ENCODE results near the gene AGBL4.

AGBL4 gene

GRCh38 chr1:49166031-49166430 is 857.7 kb downstream of the AGBL4 start:
- no peaks in the 10 kb centered on the region for H3K36me3 ChIP-seq (ENCODE audit: insufficient read depth, low read length)
- H3K27ac ChIP-seq (ENCODE audit: low read depth, low read length, poor library complexity, severe bottlenecking), result no peak overlapping the region
- no peaks in the 10 kb centered on the region for H3K9me3 ChIP-seq (ENCODE audit: low read length)
- H3K4me1 ChIP-seq (ENCODE audit: insufficient read depth, low read length, severe bottlenecking), result no peaks in the 10 kb centered on the region
- H3K4me3 ChIP-seq (ENCODE audit: low read depth, low read length, poor library complexity, severe bottlenecking), result no peak overlapping the region
- H3K4me2 ChIP-seq (ENCODE audit: low read length), result no peak overlapping the region
- H4K20me1 ChIP-seq (ENCODE audit: insufficient read depth, low read length), result no peaks in the 10 kb centered on the region
- no peak overlapping the region for H3K9ac ChIP-seq (ENCODE audit: low read length)
- H3K79me2 ChIP-seq (ENCODE audit: insufficient read depth, low read length), result no peaks in the 10 kb centered on the region
- H3K9me2 ChIP-seq (ENCODE audit: low read depth, low read length), result no peaks in the 10 kb centered on the region
- no peaks in the 10 kb centered on the region for H3F3A ChIP-seq (ENCODE audit: insufficient read depth, low read length)
- TF ChIP-seq CTCF (IDR thresholded peaks at IDR 0.05; ENCODE audit: low read length), result no peak
- no peak for TF ChIP-seq EZH2 (IDR thresholded peaks at IDR 0.05; ENCODE audit: borderline replicate concordance, low read length)
- H2AFZ ChIP-seq (ENCODE audit: low read length), result no peak overlapping the region
- H3K27me3 ChIP-seq (ENCODE audit: insufficient read depth, low read length), result no peaks in the 10 kb centered on the region

GRCh38 chr1:49163031-49163430 is 860.7 kb downstream of the AGBL4 start:
- no peaks in the 10 kb centered on the region for H3K36me3 ChIP-seq (ENCODE audit: insufficient read depth, low read length)
- no peak overlapping the region for H2AFZ ChIP-seq (ENCODE audit: low read length)
- no peaks in the 10 kb centered on the region for H3K27me3 ChIP-seq (ENCODE audit: insufficient read depth, low read length)
- H3K4me1 ChIP-seq (ENCODE audit: insufficient read depth, low read length, severe bottlenecking), result no peaks in the 10 kb centered on the region
- no peak overlapping the region for H3K4me2 ChIP-seq (ENCODE audit: low read length)
- H3F3A ChIP-seq (ENCODE audit: insufficient read depth, low read length), result no peaks in the 10 kb centered on the region
- no peaks in the 10 kb centered on the region for H3K9me3 ChIP-seq (ENCODE audit: low read length)
- TF ChIP-seq EZH2 (IDR thresholded peaks at IDR 0.05; ENCODE audit: borderline replicate concordance, low read length) (no peak), CTCF (IDR thresholded peaks at IDR 0.05; ENCODE audit: low read length) (no peak)
- H3K9ac ChIP-seq (ENCODE audit: low read length), result no peak overlapping the region
- H3K27ac ChIP-seq (ENCODE audit: low read depth, low read length, poor library complexity, severe bottlenecking), result no peak overlapping the region
- no peaks in the 10 kb centered on the region for H4K20me1 ChIP-seq (ENCODE audit: insufficient read depth, low read length)
- H3K4me3 ChIP-seq (ENCODE audit: low read depth, low read length, poor library complexity, severe bottlenecking), result no peak overlapping the region
- no peaks in the 10 kb centered on the region for H3K79me2 ChIP-seq (ENCODE audit: insufficient read depth, low read length)
- H3K9me2 ChIP-seq (ENCODE audit: low read depth, low read length), result no peaks in the 10 kb centered on the region

GRCh38 chr1:49160677-49161076 is 863.1 kb downstream of the AGBL4 start:
- Histone ChIP-seq H3K36me3 (ENCODE audit: insufficient read depth, low read length) (no peaks in the 10 kb centered on the region), H4K20me1 (ENCODE audit: insufficient read depth, low read length) (no peaks in the 10 kb centered on the region), H3K9me3 (ENCODE audit: low read length) (no peaks in the 10 kb centered on the region), H3K4me2 (ENCODE audit: low read length) (no peak overlapping the region), H3K79me2 (ENCODE audit: insufficient read depth, low read length) (no peaks in the 10 kb centered on the region), H3K27me3 (ENCODE audit: insufficient read depth, low read length) (no peaks in the 10 kb centered on the region), H2AFZ (ENCODE audit: low read length) (no peak overlapping the region), H3K4me1 (ENCODE audit: insufficient read depth, low read length, severe bottlenecking) (no peaks in the 10 kb centered on the region), H3K27ac (ENCODE audit: low read depth, low read length, poor library complexity, severe bottlenecking) (no peak overlapping the region), H3K4me3 (ENCODE audit: low read depth, low read length, poor library complexity, severe bottlenecking) (no peak overlapping the region), H3F3A (ENCODE audit: insufficient read depth, low read length) (no peaks in the 10 kb centered on the region), H3K9me2 (ENCODE audit: low read depth, low read length) (no peaks in the 10 kb centered on the region), H3K9ac (ENCODE audit: low read length) (no peak overlapping the region)
- TF ChIP-seq CTCF (IDR thresholded peaks at IDR 0.05; ENCODE audit: low read length), result no peak
- TF ChIP-seq EZH2 (IDR thresholded peaks at IDR 0.05; ENCODE audit: borderline replicate concordance, low read length), result no peak

All from OCI-LY1 (cell line).